ENCODE results near the gene BTNL9.
"Not testable (repeated sequence)": the region's sequence is repeated elsewhere in the genome, so short reads cannot be mapped to it uniquely, and the experiment has no call there.

Gene BTNL9

GRCh38 chr5:181101030-181101641 lies 61.1 kb downstream of the BTNL9 start:
- not testable (repeated sequence) for DNase-seq

GRCh38 chr5:181101930-181102674 lies 62.0 kb downstream of the BTNL9 start:
- not testable (repeated sequence) for DNase-seq

- DNase-seq, result not testable (repeated sequence)
Observed at GRCh38 chr5:181104259-181104568, 64.1 kb downstream of the BTNL9 start.

- not testable (repeated sequence) for DNase-seq
Observed at GRCh38 chr5:181104606-181105390, 64.7 kb downstream of the BTNL9 start.

GRCh38 chr5:181105391-181106025 lies 65.4 kb downstream of the BTNL9 start:
- no peak for DNase-seq

GRCh38 chr5:181107699-181108098 lies 67.6 kb downstream of the BTNL9 start:
- no peak for DNase-seq

GRCh38 chr5:181108578-181109165 lies 68.6 kb downstream of the BTNL9 start:
- DNase-seq, result no peak

- no peak for DNase-seq
Observed at GRCh38 chr5:181109489-181110013, 69.5 kb downstream of the BTNL9 start.

- no peak for DNase-seq
Observed at GRCh38 chr5:181111010-181111409, 70.9 kb downstream of the BTNL9 start.
